SU-DHL-6 (cell line): ENCODE results near the gene ARPC1B.

ENCODE experiments used
- CTCF ChIP-seq: fragments of 200-600 bp; sonication (generic); IDR thresholded peaks from one replicate; pipeline ENCODE4 v1.5.1; 2017; ENCODE audit warnings: antibody characterized with exemption, mild to moderate bottlenecking, low read length, moderate library complexity; ENCODE audit not compliant: insufficient read depth, poor library complexity, severe bottlenecking
- EZH2phosphoT487 ChIP-seq: fragments of 200-600 bp; sonication (generic), shearing (Covaris generic); conservative IDR thresholded peaks from 2 replicates; pipeline ENCODE4 v1.6.1; 2018; ENCODE audit warnings: mild to moderate bottlenecking, antibody characterized with exemption, low read length, moderate library complexity, mixed read lengths

- no peak for TF ChIP-seq CTCF
- no peak for TF ChIP-seq EZH2phosphoT487
Measured at GRCh38 chr7:99392659-99393354, 18.3 kb downstream of the ARPC1B start.
